GM21423 (cell line): ENCODE results near the gene APOC3.
A peak's percentile ranks its signal among the peaks of the same experiment; 100 is the strongest.

ENCODE experiments used
- ATAC-seq: cut with Tn5 transposase; IDR thresholded peaks from one replicate; pipeline ENCODE4 v1.9.1; 2021; ENCODE audit warnings: mild to moderate bottlenecking, moderate library complexity; ENCODE audit not compliant: unreplicated experiment

APOC3 gene

GRCh38 chr11:116829525-116830183 lies at the start of gene APOC3:
TSS of gene APOC3 (plus strand) at chr11:116829907. CDS start at chr11:116830583, 676 bp downstream.
- no peak for ATAC-seq

- ATAC-seq, result no peak
These were observed 47.0 kb upstream of the APOC3 start for GRCh38 chr11:116782728-116783127.

GRCh38 chr11:116786326-116786725 lies 43.4 kb upstream of the APOC3 start:
- no peak for ATAC-seq

GRCh38 chr11:116786966-116787365 lies 42.7 kb upstream of the APOC3 start:
- no peak for ATAC-seq

- ATAC-seq, result no peak
These were observed 42.3 kb upstream of the APOC3 start for GRCh38 chr11:116787436-116787785.

- peak; percentile 87 for ATAC-seq
These were observed 41.8 kb upstream of the APOC3 start, which contains the start of gene ZPR1 for GRCh38 chr11:116787786-116788486. TSS of gene ZPR1 (minus strand) at chr11:116788023. CDS start at chr11:116787990, 33 bp downstream.

- no peak for ATAC-seq
These were observed 41.2 kb upstream of the APOC3 start for GRCh38 chr11:116788534-116788933.

- no peak for ATAC-seq
These were observed 40.7 kb upstream of the APOC3 start for GRCh38 chr11:116788975-116789374.

- no peak for ATAC-seq
These were observed 39.3 kb upstream of the APOC3 start for GRCh38 chr11:116790167-116791001.

- ATAC-seq, result no peak
These were observed 38.5 kb upstream of the APOC3 start for GRCh38 chr11:116791002-116791812.

GRCh38 chr11:116791813-116792143 lies 37.9 kb upstream of the APOC3 start, which contains the start of gene APOA5:
TSS of gene APOA5 (minus strand) at chr11:116791879. CDS start at chr11:116791860, 19 bp downstream.
- ATAC-seq, result no peak

- ATAC-seq, result no peak
These were observed 37.4 kb upstream of the APOC3 start for GRCh38 chr11:116792144-116792868.

GRCh38 chr11:116792869-116793771 lies 36.6 kb upstream of the APOC3 start:
- ATAC-seq, result no peak

GRCh38 chr11:116793772-116794097 lies 36.0 kb upstream of the APOC3 start:
- ATAC-seq, result no peak

- ATAC-seq, result no peak
These were observed 34.9 kb upstream of the APOC3 start for GRCh38 chr11:116794851-116795250.

GRCh38 chr11:116796548-116796947 lies 33.2 kb upstream of the APOC3 start:
- ATAC-seq, result no peak

- no peak for ATAC-seq
These were observed 31.9 kb upstream of the APOC3 start for GRCh38 chr11:116797816-116798215.

GRCh38 chr11:116798368-116798767 lies 31.3 kb upstream of the APOC3 start:
- no peak for ATAC-seq

GRCh38 chr11:116800610-116801009 lies 29.1 kb upstream of the APOC3 start:
- ATAC-seq, result no peak
